Measurements from ENCODE around the gene RRP8. TPM values are rescaled to one million over a fixed set of nuclear protein-coding genes. Genes with fewer than 3 reads are reported as not detected.

The RRP8 gene
- total RNA-seq, 2 experiments from 2014 or later = 39.6 to 43.1 TPM

- Mint-ChIP-seq H3K9me3 (no peaks in the 10 kb centered on the region), H3K4me3 (no peak overlapping the region), H3K36me3 (ENCODE audit: low read depth) (peaks cover 6% of the 10 kb centered on the region), H3K27me3 (no peaks in the 10 kb centered on the region), H3K4me1 (ENCODE audit: low read depth) (peaks cover 3% of the 10 kb centered on the region), H3K27ac (no peak overlapping the region)
- DNase-seq = no peak
- TF ChIP-seq CTCF (IDR thresholded peaks at IDR 0.05) = no peak
- no peak for ATAC-seq
- ChIA-PET POLR2A (interaction anchor here (3.3 kb wide), 2 partner anchors 9 to 32 kb away, joined by 18 to 20 read pairs; no protein-coding TSS in a partner anchor), CTCF (no interaction called here)
- intact Hi-C loops (cut with micrococcal nuclease) = loop anchor here (10.0 kb wide), 1 partner anchor 128 kb away; no protein-coding TSS in a partner anchor
Measured at GRCh38 chr11:6616596-6617250, 13.3 kb upstream of the RRP8 start.

GRCh38 chr11:6615882-6616585 is 12.6 kb upstream of the RRP8 start:
- Mint-ChIP-seq H3K27ac (no peak overlapping the region), H3K36me3 (ENCODE audit: low read depth) (peaks cover 10% of the 10 kb centered on the region), H3K27me3 (no peaks in the 10 kb centered on the region), H3K9me3 (no peaks in the 10 kb centered on the region), H3K4me3 (no peak overlapping the region), H3K4me1 (ENCODE audit: low read depth) (peaks cover 7% of the 10 kb centered on the region)
- ChIA-PET POLR2A (no interaction called here), CTCF (no interaction called here)
- intact Hi-C loops (cut with micrococcal nuclease) = loop anchor here (10.0 kb wide), 1 partner anchor 129 kb away; no protein-coding TSS in a partner anchor
- DNase-seq = no peak
- no peak for ATAC-seq
- no peak for TF ChIP-seq CTCF (IDR thresholded peaks at IDR 0.05)

- H3K9me3 Mint-ChIP-seq = no peaks in the 10 kb centered on the region
- no peaks in the 10 kb centered on the region for H3K27me3 Mint-ChIP-seq
- H3K27ac Mint-ChIP-seq = no peak overlapping the region
- peaks cover 20% of the 10 kb centered on the region for H3K36me3 Mint-ChIP-seq (ENCODE audit: low read depth)
- peaks cover 16% of the 10 kb centered on the region for H3K4me1 Mint-ChIP-seq (ENCODE audit: low read depth)
- H3K4me3 Mint-ChIP-seq = no peak overlapping the region
- DNase-seq (no peak), ATAC-seq (no peak)
- intact Hi-C loops (cut with micrococcal nuclease) = loop anchor here (10.0 kb wide), 1 partner anchor 130 kb away; no protein-coding TSS in a partner anchor
- POLR2A ChIA-PET = interaction anchor here (1.5 kb wide), 1 partner anchor 67 kb away, joined by 5 read pairs; no protein-coding TSS in a partner anchor
- CTCF ChIA-PET = no interaction called here
- no peak for TF ChIP-seq CTCF (IDR thresholded peaks at IDR 0.05)
Measured at GRCh38 chr11:6615046-6615445, 11.6 kb upstream of the RRP8 start.

GRCh38 chr11:6614446-6614845 is 11.0 kb upstream of the RRP8 start:
- ChIA-PET CTCF (interaction anchor here (2.4 kb wide), 1 partner anchor 10 kb away, joined by 10 read pairs; no protein-coding TSS in a partner anchor), POLR2A (interaction anchor here (1.5 kb wide), 1 partner anchor 68 kb away, joined by 5 read pairs; no protein-coding TSS in a partner anchor)
- Mint-ChIP-seq H3K27me3 (no peaks in the 10 kb centered on the region), H3K27ac (no peak overlapping the region), H3K4me3 (no peak overlapping the region), H3K4me1 (ENCODE audit: low read depth) (peaks cover 22% of the 10 kb centered on the region), H3K36me3 (ENCODE audit: low read depth) (peaks cover 26% of the 10 kb centered on the region), H3K9me3 (no peaks in the 10 kb centered on the region)
- ATAC-seq = no peak
- intact Hi-C loops (cut with micrococcal nuclease) = loop anchor here (10.0 kb wide), 1 partner anchor 130 kb away; no protein-coding TSS in a partner anchor
- no peak for TF ChIP-seq CTCF (IDR thresholded peaks at IDR 0.05)
- DNase-seq = no peak
